ENCODE data around the gene SLC9C2. TPM values are rescaled to one million over a fixed set of nuclear protein-coding genes. Genes with fewer than 3 reads are reported as not detected.
A peak's percentile ranks its signal among the peaks of the same experiment; 100 is the strongest.

SLC9C2 gene, protein sequence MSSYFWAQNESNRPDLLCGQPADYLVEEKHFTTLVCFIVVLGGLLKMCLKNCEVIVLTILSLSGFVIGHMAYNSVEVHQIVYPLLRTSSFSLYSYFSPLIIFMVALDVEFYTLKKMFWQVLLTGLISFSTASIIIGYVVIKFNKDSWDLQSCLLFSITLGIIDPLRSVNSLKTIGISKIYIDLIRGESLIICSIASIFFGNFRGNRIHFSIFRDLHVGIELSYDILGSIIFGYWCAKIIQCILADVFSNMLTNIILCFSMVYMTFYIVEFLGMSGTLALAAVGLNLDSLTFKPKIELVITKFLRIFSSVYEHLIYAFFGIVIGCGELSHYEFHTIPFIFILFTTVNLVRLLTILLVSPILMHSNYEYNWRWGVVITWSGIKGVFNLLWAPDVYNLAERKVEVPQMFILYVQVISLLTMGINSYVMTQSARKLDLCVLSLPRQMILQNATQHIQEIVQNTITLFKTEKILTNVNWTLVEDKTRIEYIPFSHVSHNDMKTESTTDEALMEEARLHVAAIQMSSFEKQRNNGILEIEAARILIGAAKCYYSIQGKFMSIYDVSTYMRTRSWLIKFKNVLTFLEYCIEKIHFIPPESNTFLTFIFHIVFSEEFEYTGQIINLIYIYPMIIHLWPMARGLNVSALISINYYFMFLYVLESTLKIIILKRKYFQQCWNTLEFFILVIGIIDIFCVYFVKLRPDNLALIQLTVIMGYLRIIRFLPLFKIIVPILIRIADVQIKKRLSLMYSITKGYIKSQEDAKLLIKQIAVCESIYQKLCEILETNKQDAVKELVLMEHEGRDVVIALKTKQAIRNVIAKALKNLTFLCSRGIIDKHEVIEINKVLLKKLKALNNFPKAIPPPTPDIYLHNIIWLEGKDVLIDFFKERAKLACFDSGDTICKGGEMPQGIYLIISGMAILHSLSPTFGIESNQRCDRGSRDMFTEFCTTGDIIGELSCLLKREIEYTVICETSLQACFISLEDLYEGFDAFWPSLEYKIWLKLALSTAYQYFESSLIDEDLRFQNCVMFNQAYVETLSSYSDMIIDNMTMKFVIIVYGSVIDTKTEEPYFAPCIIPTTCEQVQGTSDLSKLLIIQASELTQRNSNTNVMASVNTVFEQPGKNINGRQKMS
- not detected in 2 replicates for total RNA-seq
- polyA plus RNA-seq, result not detected in 2 replicates
- polyA plus RNA-seq (2012), result not detected in 2 replicates
- not detected in 2 replicates for polyA minus RNA-seq (ENCODE audit: low replicate concordance)

DNA sequence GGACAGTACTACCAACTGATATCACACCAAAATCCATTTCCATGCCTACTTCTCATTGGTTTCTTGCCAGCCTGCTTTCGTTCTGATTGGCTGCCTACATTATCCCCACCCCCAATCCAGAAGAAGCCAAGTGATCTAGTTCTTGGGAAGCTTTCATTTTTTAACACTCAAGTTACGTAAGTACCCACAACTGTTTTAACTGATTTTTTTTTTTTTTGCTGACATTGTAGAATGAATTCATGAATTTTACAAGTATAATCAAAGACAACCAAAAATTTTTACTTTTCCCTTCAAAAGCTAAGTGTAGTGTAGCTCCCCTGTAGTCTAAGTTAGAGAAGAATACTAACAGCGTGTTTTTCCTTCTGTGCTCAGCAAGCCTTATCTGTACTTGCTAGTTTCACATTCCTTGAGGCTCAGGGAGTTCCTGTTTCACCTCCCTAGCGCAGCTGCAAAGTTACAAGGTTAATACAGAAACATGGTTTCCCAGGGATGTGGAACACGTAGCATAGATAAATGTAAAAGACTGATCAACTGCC, at the start of gene SLC9C2:
TSS of gene SLC9C2 (minus strand) at position 17 of the 536 bp plus-strand sequence. CDS start 1,296 bp downstream, outside the sequence.
- Histone ChIP-seq H2AFZ (ENCODE audit: low read length) (no peak within 1 kb of the TSS), H3K9ac (ENCODE audit: insufficient read depth, low read length) (no peak within 1 kb of the TSS), H3K27ac (ENCODE audit: insufficient read depth, low read length) (no peak within 1 kb of the TSS), H3K4me1 (ENCODE audit: control insufficient read depth, extremely low read depth, insufficient read depth, low read length) (no peaks in the 10 kb centered on the region), H3K4me3 (replicated peaks in 1 of 4; ENCODE audit: control extremely low read depth in 1 of 4, insufficient read depth in 1 of 4, low read depth in 3 of 4, low read length in 4 of 4) (peak within 1 kb of the TSS in 2 of 4 experiments; percentile 22), H3K79me2 (ENCODE audit: control insufficient read depth, insufficient read depth, low read length) (no peaks in the 10 kb centered on the region), H3K27me3 (ENCODE audit: control insufficient read depth, insufficient read depth, low read length) (peaks cover 3% of the 10 kb centered on the region), H3K4me2 (ENCODE audit: extremely low read depth, insufficient read depth, low read length) (no peak within 1 kb of the TSS), H4K20me1 (ENCODE audit: control insufficient read depth, extremely low read depth, insufficient read depth, low read length) (no peaks in the 10 kb centered on the region), H3K36me3 (ENCODE audit: control insufficient read depth, insufficient read depth, low read length) (no peaks in the 10 kb centered on the region), H3K9me3 (ENCODE audit: control insufficient read depth, insufficient read depth, low read depth, low read length) (no peaks in the 10 kb centered on the region)
- TF ChIP-seq EZH2 (IDR thresholded peaks at IDR 0.05; ENCODE audit: low read length, missing control alignments), result no peak
- TF ChIP-seq, protein P1, sequence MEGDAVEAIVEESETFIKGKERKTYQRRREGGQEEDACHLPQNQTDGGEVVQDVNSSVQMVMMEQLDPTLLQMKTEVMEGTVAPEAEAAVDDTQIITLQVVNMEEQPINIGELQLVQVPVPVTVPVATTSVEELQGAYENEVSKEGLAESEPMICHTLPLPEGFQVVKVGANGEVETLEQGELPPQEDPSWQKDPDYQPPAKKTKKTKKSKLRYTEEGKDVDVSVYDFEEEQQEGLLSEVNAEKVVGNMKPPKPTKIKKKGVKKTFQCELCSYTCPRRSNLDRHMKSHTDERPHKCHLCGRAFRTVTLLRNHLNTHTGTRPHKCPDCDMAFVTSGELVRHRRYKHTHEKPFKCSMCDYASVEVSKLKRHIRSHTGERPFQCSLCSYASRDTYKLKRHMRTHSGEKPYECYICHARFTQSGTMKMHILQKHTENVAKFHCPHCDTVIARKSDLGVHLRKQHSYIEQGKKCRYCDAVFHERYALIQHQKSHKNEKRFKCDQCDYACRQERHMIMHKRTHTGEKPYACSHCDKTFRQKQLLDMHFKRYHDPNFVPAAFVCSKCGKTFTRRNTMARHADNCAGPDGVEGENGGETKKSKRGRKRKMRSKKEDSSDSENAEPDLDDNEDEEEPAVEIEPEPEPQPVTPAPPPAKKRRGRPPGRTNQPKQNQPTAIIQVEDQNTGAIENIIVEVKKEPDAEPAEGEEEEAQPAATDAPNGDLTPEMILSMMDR (conservative IDR thresholded peaks at IDR 0.05 in 1 of 2, IDR thresholded peaks at IDR 0.05 in 1 of 2; ENCODE audit: low read depth in 1 of 2, low read length in 2 of 2), result no peak
- peak; percentile 2 to 36 for DNase-seq (ENCODE audit: low read depth in 2 of 2)

GRCh38 chr1:173648880-173649605, 46.2 kb upstream of the SLC9C2 start:
- no peaks in the 10 kb centered on the region for H3K27me3 ChIP-seq (ENCODE audit: control insufficient read depth, insufficient read depth, low read length)
- H3K79me2 ChIP-seq (ENCODE audit: control insufficient read depth, insufficient read depth, low read length), result no peaks in the 10 kb centered on the region
- peak in 1 of 2 donors; percentile 22 for DNase-seq (ENCODE audit: low read depth in 2 of 2)
- H3K4me1 ChIP-seq (ENCODE audit: control insufficient read depth, extremely low read depth, insufficient read depth, low read length), result no peaks in the 10 kb centered on the region
- no peak overlapping the region for H3K9ac ChIP-seq (ENCODE audit: insufficient read depth, low read length)
- no peak overlapping the region for H3K4me3 ChIP-seq (replicated peaks in 1 of 4; ENCODE audit: control extremely low read depth in 1 of 4, insufficient read depth in 1 of 4, low read depth in 3 of 4, low read length in 4 of 4)
- no peak overlapping the region for H2AFZ ChIP-seq (ENCODE audit: low read length)
- H3K27ac ChIP-seq (ENCODE audit: insufficient read depth, low read length), result no peak overlapping the region
- no peaks in the 10 kb centered on the region for H4K20me1 ChIP-seq (ENCODE audit: control insufficient read depth, extremely low read depth, insufficient read depth, low read length)
- no peaks in the 10 kb centered on the region for H3K36me3 ChIP-seq (ENCODE audit: control insufficient read depth, insufficient read depth, low read length)
- no peak overlapping the region for H3K4me2 ChIP-seq (ENCODE audit: extremely low read depth, insufficient read depth, low read length)
- no peaks in the 10 kb centered on the region for H3K9me3 ChIP-seq (ENCODE audit: control insufficient read depth, insufficient read depth, low read depth, low read length)
- TF ChIP-seq EZH2 (IDR thresholded peaks at IDR 0.05; ENCODE audit: low read length, missing control alignments), result no peak
- TF ChIP-seq, protein P1 (conservative IDR thresholded peaks at IDR 0.05 in 1 of 2, IDR thresholded peaks at IDR 0.05 in 1 of 2; ENCODE audit: low read depth in 1 of 2, low read length in 2 of 2), result no peak
